HFF-Myc (cell line): ENCODE measurements around the gene SPATS2L.

Source experiments
- DNase-seq: peaks from one replicate; pipeline ENCODE4 v3.0.0-alpha.2; 2011; ENCODE audit warnings: low read depth; ENCODE audit errors: extremely low read depth
- H3K4me3 ChIP-seq: replicated peaks from 2 replicates; pipeline ENCODE4 v1.5.1; 2011; ENCODE audit warnings: low read depth, mild to moderate bottlenecking, control low read depth, low read length
- CTCF ChIP-seq: IDR thresholded peaks from 2 replicates; pipeline ENCODE4 v1.5.1; 2012; ENCODE audit warnings: mild to moderate bottlenecking, low read depth, low read length, control low read depth; ENCODE audit errors: missing control alignments

SPATS2L gene

GRCh38 chr2:200454927-200455801 is 148.7 kb downstream of the SPATS2L start:
- peak; percentile 14 for DNase-seq
- TF ChIP-seq CTCF: no peak
- H3K4me3 ChIP-seq: no peak overlapping the region

GRCh38 chr2:200455958-200456421 is 149.5 kb downstream of the SPATS2L start:
- DNase-seq: no peak
- TF ChIP-seq CTCF: no peak
- H3K4me3 ChIP-seq: no peak overlapping the region

GRCh38 chr2:200456567-200456966 is 150.1 kb downstream of the SPATS2L start:
- no peak for TF ChIP-seq CTCF
- no peak overlapping the region for H3K4me3 ChIP-seq
- no peak for DNase-seq

- DNase-seq: no peak
- TF ChIP-seq CTCF: no peak
- no peak overlapping the region for H3K4me3 ChIP-seq
These were observed 152.6 kb downstream of the SPATS2L start for GRCh38 chr2:200459101-200459500.

- no peak for DNase-seq
- no peak for TF ChIP-seq CTCF
- H3K4me3 ChIP-seq: no peak overlapping the region
These were observed 155.6 kb downstream of the SPATS2L start for GRCh38 chr2:200461846-200462710.

GRCh38 chr2:200463452-200463851 is 157.0 kb downstream of the SPATS2L start:
- H3K4me3 ChIP-seq: no peak overlapping the region
- DNase-seq: no peak
- TF ChIP-seq CTCF: no peak
